Measurements from ENCODE around the gene CEP44. TPM values are rescaled to one million over a fixed set of nuclear protein-coding genes. Genes with fewer than 3 reads are reported as not detected.
A peak's percentile ranks its signal among the peaks of the same experiment; 100 is the strongest.

The CEP44 gene
- total and polyA plus RNA-seq, 2 of the 4 experiments (the other 2 are of a cell fraction): 3.5 to 9.5 TPM

DNA sequence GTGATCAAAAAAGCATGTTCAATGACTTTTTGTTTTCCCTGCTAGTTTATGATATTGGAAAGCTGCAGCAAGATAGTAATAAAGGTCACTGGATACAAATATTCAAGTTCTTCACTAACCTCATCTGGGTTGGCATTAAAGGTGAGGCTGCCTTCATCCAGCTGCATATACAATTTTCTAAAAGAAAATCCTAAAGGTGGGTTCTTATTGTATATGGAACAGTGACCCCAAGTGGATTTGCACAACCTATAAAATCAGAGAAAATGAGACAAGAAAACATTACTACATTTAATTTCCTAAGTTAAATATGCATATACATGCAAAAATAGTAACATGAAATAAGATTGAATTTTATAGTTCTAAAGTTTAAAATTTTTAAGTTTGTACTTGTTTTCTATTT lies 24.1 kb upstream of the CEP44 start:
- BruUV-seq (replicated peaks): no TSS peak
- H4K8ac ChIP-seq (ENCODE audit: low read depth in 2 of 2, low read length in 2 of 2): no peak overlapping the region
- no peak overlapping the region for H2BK15ac ChIP-seq (ENCODE audit: low read depth, low read length)

More for the DNA sequence above, 24.1 kb upstream of the CEP44 start:
- H2AK9ac ChIP-seq (replicated peaks; ENCODE audit: low read depth, low read length, poor library complexity): no peak overlapping the region
- in situ Hi-C loops (cut with MboI; ENCODE audit: low sequenced_read_pairs) (no loop called here), intact Hi-C loops (cut with micrococcal nuclease) (no loop called here), dilution Hi-C loops (cut with HindIII; ENCODE audit: low sequenced_read_pairs, unreplicated experiment) (no loop called here)
- H3K4me2 ChIP-seq (ENCODE audit: low read depth, low read length): no peak overlapping the region
- peaks cover 4 to 5% of the 10 kb centered on the region in 2 experiments; a peak in 3 of 4 replicates for H3K79me1 ChIP-seq (ENCODE audit: low read depth in 1 of 2, low read length in 2 of 2)
- H3K9me1 ChIP-seq (ENCODE audit: insufficient read depth, low read length): peaks cover 6% of the 10 kb centered on the region; the same call in 1 of the 2 replicates
- H3K9ac ChIP-seq (ENCODE audit: low read depth, low read length): no peak overlapping the region
- peak overlapping the region; percentile 3 for H2BK5ac ChIP-seq (ENCODE audit: low read depth, low read length, poor library complexity, severe bottlenecking)
- H4K5ac ChIP-seq (ENCODE audit: low read depth, low read length): no peak overlapping the region
- H3K23ac ChIP-seq (ENCODE audit: low read depth, low read length): no peak overlapping the region
- TF ChIP-seq SMC3 (IDR thresholded peaks at IDR 0.05; ENCODE audit: low read depth, low read length) (no peak), RFX5 (IDR thresholded peaks at IDR 0.05; ENCODE audit: low read depth, low read length) (no peak), CHD1 (IDR thresholded peaks at IDR 0.05; ENCODE audit: low read depth, low read length) (no peak), RCOR1 (IDR thresholded peaks at IDR 0.05; ENCODE audit: insufficient replicate concordance, low read length) (no peak), MAFK (IDR thresholded peaks at IDR 0.05; ENCODE audit: low read depth, low read length) (no peak), MXI1 (IDR thresholded peaks at IDR 0.05; ENCODE audit: borderline replicate concordance, low read depth, low read length) (no peak), NFE2L2 (IDR thresholded peaks at IDR 0.05; ENCODE audit: low read depth, low read length) (no peak), MAZ (IDR thresholded peaks at IDR 0.05; ENCODE audit: borderline replicate concordance, low read depth, low read length) (no peak), BHLHE40 (IDR thresholded peaks at IDR 0.05; ENCODE audit: low read depth, low read length) (no peak)
- TF ChIP-seq, protein P1, sequence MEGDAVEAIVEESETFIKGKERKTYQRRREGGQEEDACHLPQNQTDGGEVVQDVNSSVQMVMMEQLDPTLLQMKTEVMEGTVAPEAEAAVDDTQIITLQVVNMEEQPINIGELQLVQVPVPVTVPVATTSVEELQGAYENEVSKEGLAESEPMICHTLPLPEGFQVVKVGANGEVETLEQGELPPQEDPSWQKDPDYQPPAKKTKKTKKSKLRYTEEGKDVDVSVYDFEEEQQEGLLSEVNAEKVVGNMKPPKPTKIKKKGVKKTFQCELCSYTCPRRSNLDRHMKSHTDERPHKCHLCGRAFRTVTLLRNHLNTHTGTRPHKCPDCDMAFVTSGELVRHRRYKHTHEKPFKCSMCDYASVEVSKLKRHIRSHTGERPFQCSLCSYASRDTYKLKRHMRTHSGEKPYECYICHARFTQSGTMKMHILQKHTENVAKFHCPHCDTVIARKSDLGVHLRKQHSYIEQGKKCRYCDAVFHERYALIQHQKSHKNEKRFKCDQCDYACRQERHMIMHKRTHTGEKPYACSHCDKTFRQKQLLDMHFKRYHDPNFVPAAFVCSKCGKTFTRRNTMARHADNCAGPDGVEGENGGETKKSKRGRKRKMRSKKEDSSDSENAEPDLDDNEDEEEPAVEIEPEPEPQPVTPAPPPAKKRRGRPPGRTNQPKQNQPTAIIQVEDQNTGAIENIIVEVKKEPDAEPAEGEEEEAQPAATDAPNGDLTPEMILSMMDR (conservative IDR thresholded peaks at IDR 0.05; ENCODE audit: low read depth, low read length): no peak
- TF ChIP-seq, protein P2, sequence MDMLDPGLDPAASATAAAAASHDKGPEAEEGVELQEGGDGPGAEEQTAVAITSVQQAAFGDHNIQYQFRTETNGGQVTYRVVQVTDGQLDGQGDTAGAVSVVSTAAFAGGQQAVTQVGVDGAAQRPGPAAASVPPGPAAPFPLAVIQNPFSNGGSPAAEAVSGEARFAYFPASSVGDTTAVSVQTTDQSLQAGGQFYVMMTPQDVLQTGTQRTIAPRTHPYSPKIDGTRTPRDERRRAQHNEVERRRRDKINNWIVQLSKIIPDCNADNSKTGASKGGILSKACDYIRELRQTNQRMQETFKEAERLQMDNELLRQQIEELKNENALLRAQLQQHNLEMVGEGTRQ (IDR thresholded peaks at IDR 0.05; ENCODE audit: low read depth, low read length): no peak
- CTCF ChIA-PET: no interaction called here
- H3K18ac ChIP-seq (ENCODE audit: low read depth, low read length): no peak overlapping the region; the same call in 1 of the 2 replicates
- ATAC-seq (ENCODE audit: low read depth) (no peak), DNase-seq (no peak)
- no peak overlapping the region for H2BK120ac ChIP-seq (ENCODE audit: low read depth, low read length)
- POLR2A ChIA-PET (ENCODE audit: unreplicated experiment): no interaction called here
- H3K27me3 ChIP-seq (ENCODE audit: control insufficient read depth, insufficient read depth, low read length): no peaks in the 10 kb centered on the region
- no peak overlapping the region for H3K27ac ChIP-seq (ENCODE audit: insufficient read depth, low read length)
- H4K91ac ChIP-seq (ENCODE audit: insufficient read depth, low read depth, low read length): no peak overlapping the region
- no peak overlapping the region for H2BK20ac ChIP-seq (ENCODE audit: low read depth, low read length)
- no peak overlapping the region for H3K4me3 ChIP-seq (ENCODE audit: insufficient read depth, low read depth, low read length)
- no peaks in the 10 kb centered on the region for H3K9me3 ChIP-seq (ENCODE audit: control insufficient read depth, insufficient read depth, low read length)
- H2AFZ ChIP-seq (replicated peaks; ENCODE audit: low read length, poor library complexity): no peak overlapping the region
- 0 out of 2 replicates have a peak, but pooled peaks cover 3% of the 10 kb centered on the region for H3K4me1 ChIP-seq (ENCODE audit: control insufficient read depth, insufficient read depth, low read length)
- H4K20me1 ChIP-seq (ENCODE audit: insufficient read depth, low read length): no peaks in the 10 kb centered on the region
- H3K14ac ChIP-seq (replicated peaks; ENCODE audit: low read depth, low read length): no peak overlapping the region
- H3K56ac ChIP-seq (ENCODE audit: extremely low read depth, insufficient read depth, low read length): no peak overlapping the region
- H3K4ac ChIP-seq (ENCODE audit: low read depth, low read length): no peak overlapping the region
- H3K36me3 ChIP-seq (ENCODE audit: control insufficient read depth, insufficient read depth, low read length): peaks cover 2% of the 10 kb centered on the region; the same call in 1 of the 2 replicates
- H2AK5ac ChIP-seq (ENCODE audit: low read depth, low read length): no peak overlapping the region
